GM19468 (cell line): ENCODE measurements around the gene C2orf68.
"Not testable (repeated sequence)": the region's sequence is repeated elsewhere in the genome, so short reads cannot be mapped to it uniquely, and the experiment has no call there.

Source experiments
- ATAC-seq: cut with Tn5 transposase; IDR thresholded peaks from one replicate; pipeline ENCODE4 v1.9.1; 2021; ENCODE audit warnings: mild to moderate bottlenecking, moderate library complexity, moderate number of reproducible peaks; ENCODE audit not compliant: unreplicated experiment; ENCODE audit errors: extremely low read depth

C2orf68 gene

DNA sequence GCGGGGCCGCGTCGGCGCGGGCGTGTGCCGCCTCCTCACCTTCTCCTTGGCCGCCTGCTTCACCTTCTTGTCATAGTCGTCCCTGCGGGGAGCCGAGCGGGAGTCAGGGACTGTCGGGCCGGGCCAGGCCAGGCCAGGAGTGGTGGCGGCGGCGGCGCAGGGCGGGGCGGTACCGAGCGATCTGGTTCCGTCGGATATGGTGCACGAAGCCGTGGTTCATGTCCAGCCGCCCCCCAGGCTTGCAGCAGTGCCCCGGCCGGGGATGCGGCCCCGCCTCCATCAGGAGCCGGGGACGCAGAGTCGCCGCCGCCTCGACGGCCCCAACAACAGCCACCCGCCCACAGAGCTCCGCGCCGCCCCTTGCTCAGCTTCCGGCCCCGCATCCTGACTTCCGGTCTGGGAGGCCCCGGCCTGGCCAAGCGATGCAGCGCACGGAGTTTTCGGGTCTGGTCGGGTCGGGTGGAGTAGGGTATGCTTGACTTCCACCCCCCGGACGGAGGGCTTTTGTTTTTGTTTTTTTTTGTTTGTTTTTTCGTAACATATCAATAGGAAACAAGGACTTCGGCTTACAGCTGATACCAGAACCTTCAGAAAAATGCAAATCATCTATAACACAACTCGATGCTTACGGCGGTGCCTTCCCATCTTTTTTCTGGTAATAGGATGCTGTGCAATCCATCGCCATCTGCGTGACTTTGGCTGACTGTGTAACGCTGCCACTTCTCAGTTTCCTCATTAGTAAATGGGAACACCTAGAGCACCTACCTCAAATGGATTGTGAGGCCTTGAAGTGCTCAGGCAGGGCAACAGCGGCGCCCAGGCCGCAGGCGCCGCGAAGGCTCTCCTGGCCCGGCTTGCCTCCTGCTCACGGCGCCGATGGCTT is at the start of gene C2orf68:
Gene C2orf68 (minus strand): TSS at position 362 of the 883 bp plus-strand sequence. CDS start 82 bp downstream, at position 280.
- no peak for ATAC-seq

- no peak for ATAC-seq
Measured at GRCh38 chr2:85661139-85661858, 49.4 kb upstream of the C2orf68 start.

- ATAC-seq, result no peak
Measured at GRCh38 chr2:85660725-85661124, 48.9 kb upstream of the C2orf68 start.

DNA sequence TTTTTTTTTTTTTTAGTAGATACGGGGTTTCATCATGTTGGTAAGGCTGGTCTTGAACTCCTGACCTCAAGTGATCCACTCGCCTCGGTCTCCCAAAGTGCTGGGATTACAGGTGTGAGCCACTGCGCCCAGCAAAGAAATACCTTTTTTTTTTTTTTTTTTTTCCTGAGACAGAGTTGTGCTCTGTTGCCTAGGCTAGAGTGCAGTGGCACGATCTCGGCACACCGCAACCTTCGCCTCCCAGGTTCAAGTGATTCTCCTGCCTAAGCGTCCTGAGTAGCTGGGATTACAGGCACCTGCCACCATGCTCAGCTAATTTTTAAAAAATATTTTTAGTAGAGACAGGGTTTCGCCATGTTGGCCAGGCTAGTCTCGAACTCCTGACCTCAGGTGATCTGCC is 48.4 kb upstream of the C2orf68 start:
- not testable (repeated sequence) for ATAC-seq

DNA sequence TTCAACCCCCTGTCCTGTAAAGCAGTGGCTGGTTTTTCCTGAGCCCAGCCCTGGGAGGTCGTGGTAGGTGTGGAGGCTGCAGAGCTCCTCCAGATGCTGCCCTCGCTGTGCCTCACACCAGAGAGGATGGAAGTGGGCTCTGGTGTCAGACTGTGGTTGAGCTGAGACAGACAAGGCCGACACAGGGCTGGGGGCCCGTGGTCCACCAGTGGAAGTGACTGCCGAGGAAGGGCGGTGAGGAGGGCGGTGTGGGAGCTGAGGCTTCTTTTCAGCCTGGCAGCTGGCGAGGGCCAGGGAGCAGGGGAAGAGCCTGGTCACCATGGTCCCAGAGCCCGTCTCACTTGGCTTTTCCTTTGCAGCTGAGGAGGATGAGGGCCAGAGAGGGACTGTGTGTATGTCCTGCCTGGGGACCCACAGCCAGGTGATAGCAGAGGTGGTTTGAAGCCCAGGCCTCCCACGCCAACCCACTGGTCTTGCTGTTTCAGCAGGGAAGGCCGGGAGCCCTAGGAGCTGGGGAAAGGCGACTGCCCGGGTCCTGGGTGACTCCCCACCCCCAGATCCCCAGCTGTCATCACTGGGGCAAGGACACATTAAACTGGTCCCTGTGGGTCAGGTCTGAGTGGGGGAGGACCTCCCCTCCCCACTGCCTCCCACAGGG is 47.6 kb upstream of the C2orf68 start:
- ATAC-seq, result no peak

GRCh38 chr2:85657399-85657798 is 45.5 kb upstream of the C2orf68 start:
- ATAC-seq, result not testable (repeated sequence)

DNA sequence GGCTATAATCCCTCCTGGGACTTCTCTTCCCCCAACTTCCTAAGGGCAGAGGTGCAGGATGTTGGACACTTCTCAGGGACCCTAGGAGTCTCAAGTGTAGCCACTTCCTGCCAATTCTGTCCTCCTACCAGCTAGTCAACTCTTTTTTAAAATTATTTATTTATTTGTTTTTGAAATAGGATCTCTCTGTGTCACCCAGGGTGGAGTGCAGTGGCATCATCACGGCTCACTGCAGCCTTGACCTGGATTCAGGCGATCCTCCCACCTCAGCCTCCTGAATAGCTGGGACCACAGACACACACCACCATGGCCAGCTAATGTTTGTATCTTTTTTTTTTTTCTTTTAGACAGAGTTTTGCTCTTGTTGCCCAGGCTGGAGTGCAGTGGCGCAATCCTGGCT is 44.6 kb upstream of the C2orf68 start:
- ATAC-seq, result no peak

- no peak for ATAC-seq
Measured at GRCh38 chr2:85655961-85656417, 44.1 kb upstream of the C2orf68 start.

- no peak for ATAC-seq
Measured at GRCh38 chr2:85653996-85654395, 42.1 kb upstream of the C2orf68 start.

DNA sequence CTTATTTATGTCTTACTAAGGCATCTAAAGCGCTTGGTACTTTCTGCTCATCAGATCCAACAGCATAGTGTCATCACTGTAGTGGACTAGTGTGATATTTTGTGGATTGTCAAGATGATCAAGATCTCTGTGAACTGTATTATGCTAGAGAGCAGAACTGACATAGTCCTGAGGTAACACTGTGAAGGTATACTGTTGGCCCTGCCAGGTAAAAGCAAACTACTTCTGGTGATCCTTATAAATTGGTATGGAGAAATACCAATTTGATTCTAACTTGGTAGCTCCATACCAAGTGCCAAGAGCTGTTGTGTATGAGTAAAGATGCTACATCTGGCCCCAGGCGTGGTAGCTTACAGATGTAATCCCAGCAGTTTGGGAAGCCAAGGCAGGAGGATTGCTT is 40.2 kb upstream of the C2orf68 start:
- ATAC-seq, result no peak

- no peak for ATAC-seq
Measured at GRCh38 chr2:85651097-85651496, 39.2 kb upstream of the C2orf68 start.

- no peak for ATAC-seq
Measured at GRCh38 chr2:85650456-85650855, 38.6 kb upstream of the C2orf68 start.

DNA sequence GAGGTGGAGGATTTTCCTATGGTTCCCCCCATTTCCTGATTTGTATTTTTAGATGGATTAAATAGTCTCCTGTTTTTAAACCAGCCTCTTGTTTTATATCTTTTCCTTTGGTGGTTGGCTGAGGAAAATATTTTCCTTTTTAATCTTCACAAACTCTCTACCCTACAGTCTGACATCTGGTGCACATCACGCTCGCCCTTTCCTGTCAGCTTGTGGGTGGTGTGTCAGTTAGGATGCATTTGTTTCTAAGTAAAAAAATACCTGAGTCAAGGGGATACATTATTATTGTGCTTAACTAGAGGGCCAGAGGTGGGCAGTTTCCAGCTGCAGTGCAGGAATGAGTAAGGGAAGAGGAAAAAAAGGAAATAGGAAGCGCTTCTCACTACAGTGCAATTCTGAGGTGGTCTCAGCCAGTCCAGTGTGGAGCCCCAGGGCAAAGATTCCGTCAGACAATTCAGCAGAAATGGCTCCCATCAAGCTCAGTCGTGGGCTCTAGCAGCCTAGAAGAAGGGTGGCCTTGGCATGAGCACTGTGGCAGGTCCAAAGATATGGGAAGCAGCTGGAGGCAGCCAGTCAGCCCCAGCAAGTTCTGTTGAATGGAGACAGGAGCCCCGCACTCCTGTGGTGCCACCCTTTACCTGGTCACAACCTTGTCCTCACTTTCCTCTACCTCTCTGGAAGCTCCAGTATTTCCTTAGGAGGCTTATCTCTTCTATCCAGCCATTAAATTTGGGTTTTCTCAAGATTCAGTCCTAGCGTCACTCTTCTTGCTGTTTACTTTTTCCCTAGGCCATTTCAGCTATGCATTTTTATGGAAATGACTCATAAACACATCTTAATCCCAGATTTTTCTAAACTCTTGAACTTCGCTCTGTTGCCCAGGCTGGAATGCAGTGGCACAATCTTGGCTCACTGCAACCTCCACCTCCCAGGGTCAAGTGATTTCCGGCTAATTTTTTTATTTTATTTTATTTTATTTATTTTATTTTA is 37.6 kb upstream of the C2orf68 start:
- no peak for ATAC-seq

DNA sequence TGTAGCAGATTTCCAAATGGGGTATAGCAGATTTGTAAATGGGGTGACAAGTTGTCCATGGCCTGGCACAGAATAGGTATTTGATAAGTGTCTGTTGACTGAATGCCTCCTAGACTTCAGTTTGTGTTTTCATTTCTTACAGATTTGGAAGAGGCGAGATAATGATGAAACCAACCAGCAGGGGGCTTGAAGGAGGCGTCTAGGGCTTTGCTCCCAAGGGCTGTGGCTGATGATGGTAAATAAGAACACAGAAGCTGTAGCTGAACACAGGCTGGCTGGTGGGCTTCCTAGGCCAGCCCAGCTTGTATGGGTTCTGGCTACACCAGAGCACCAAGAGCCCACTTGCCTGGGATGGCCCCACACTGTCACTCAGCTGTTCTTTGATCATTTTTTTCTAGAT is 36.8 kb upstream of the C2orf68 start:
- no peak for ATAC-seq

DNA sequence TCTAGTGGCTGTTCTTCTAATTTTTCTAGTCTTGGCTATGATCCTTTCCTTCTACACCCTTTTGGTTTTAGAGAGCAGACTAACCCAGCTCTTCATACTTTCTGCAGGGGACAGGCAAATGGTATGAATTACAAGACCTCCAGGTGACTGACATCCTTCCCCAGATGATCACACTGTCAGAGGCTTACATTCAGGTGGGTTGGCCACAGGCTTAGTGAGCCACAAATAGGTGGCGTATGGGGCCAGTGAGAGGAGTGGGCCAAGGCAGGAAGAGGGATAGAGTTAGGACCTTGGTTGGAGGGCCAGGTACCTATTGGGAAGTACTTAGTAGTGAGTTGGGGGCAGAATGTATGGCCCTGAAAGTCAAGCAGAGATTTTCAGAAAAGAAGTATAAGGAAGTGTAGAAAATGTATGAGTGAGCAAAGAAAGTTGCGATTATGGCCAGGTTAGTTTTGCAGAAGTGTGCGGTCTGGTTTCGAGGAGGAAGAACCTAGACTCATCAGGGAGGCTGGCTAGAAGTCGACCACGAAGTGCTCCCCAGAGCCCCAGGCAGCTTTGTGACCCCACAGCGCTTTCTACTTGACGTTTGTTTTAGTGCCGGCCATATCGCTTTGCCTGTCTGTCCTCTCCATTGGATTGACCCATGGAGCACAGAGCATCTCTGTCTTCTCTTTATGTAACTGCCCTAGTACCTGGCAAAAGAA is 36.1 kb upstream of the C2orf68 start:
- ATAC-seq, result no peak

DNA sequence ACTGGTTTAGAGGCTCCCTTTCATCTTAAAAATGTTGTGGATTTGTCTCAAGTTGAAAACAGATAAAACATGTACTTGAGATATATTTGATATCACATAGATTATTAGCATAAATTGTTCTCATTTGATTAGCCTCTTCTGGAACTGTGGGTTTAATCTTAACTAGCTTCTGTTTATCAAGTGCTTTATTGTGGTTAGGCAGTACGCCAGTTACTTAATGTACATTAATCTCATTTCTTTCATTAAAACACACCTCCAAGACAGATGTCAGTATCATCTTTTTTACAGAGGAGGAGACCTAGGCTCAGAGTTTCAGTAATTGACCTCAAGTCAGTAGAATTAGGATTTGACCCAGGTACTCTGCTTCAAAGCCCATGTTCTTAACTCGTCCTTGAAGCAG is 34.3 kb upstream of the C2orf68 start:
- ATAC-seq, result no peak

DNA sequence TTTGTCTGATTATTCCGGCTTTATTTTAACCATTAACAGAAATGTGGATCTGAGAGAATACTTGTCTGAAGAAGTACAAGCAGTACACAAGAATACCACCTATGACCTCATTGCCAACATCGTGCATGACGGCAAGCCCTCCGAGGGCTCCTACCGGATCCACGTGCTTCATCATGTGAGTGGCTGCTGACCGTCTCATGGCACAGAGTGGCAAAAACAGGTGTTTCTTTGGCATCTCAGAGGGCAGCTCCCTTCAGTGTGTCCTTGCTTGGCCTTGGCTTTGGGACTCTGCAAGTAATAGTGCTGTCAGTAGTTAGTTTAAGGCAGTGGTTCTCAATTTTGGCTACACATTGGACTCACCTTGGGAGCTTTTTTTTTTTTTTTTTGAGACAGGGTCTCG is 33.0 kb upstream of the C2orf68 start:
- ATAC-seq, result no peak

DNA sequence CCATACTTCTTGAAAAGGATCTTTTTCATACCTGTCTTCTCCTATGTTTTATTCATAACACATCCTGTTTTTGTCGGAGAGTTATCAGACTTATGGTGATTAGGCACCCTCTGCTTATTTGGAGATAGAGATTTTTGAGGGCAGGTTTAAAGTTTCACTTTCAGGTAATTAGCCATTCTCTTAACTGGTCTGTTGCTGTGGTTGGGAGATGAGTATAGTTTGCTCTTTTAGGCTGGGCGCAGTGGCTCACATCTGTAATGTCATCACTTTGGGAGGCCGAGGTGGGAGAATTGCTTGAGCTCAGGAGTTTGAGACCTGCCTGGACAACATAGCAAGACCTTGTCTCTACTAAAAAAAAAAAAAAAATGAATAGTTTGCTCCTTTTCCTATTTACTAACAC is 30.9 kb upstream of the C2orf68 start:
- no peak for ATAC-seq

DNA sequence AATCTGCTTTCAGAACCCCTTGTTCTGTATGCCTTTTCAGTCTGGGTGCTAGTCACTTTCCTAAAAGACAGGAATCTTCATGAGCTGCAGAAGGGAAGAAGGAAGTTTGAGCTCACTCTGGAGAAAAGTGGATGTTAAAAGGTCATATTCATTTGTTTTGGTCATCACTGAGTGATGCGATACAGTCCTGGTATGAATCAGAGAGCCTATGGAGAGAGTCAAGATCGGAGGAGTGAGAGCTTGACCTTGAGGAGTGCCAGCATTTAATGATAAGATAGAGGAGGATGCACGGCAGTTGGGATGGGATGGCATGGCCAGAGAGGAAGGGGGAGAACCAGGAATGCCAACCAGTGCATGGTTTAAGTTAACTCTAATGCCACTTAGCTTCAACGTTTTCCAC is 23.8 kb upstream of the C2orf68 start:
- ATAC-seq, result no peak
